Caco-2 (cell line): ENCODE data around the gene LMAN2L. TPM values are rescaled to one million over a fixed set of nuclear protein-coding genes. Genes with fewer than 3 reads are reported as not detected.

Experiments used
- BruUV-seq: library from RNA; stranded (reverse); fragments of 400-500 nt; replicated peaks from 2 replicates; lab custom pipeline; 2021; lab: Mats Ljungman, UMichigan
- CTCF ChIA-PET: fragments of 300-600 bp; sonication (Branson Sonifier 250); formaldehyde crosslinking; loops from one replicate; lab custom pipeline; 2022; ENCODE audit warnings: antibody characterized with exemption; lab: Charles Lee
- POLR2A ChIA-PET: fragments of 300-600 bp; sonication (Branson Sonifier 250); formaldehyde crosslinking; loops from one replicate; lab custom pipeline; 2022; ENCODE audit warnings: antibody characterized with exemption; lab: Charles Lee
- DNase-seq, 2 experiments: peaks; one replicate each; pipeline versions ENCODE4 v3.0.0 to v3.0.0-alpha.2; 2020 to 2022
- H3K27me3 ChIP-seq: replicated peaks from 2 replicates; pipeline ENCODE4 v1.6.0; 2011; ENCODE audit warnings: low read length; ENCODE audit not compliant: control insufficient read depth, insufficient read depth
- H3K36me3 ChIP-seq: 2 replicates; pipeline ENCODE4 v1.5.1; 2011; ENCODE audit warnings: low read length; ENCODE audit not compliant: control insufficient read depth, insufficient read depth
- H3K4me1 ChIP-seq: fragments of 250-450 bp; sonication (Bioruptor Pico); 2 replicates; pipeline ENCODE4 v1.5.1; 2020; ENCODE audit warnings: mild to moderate bottlenecking
- H3K4me3 ChIP-seq: 2 replicates; pipeline ENCODE4 v1.5.1; 2011; ENCODE audit warnings: low read depth, mild to moderate bottlenecking, control low read depth, low read length
- H3K9me3 ChIP-seq: fragments of 250-450 bp; sonication (Bioruptor Pico); 2 replicates; pipeline ENCODE4 v1.5.1; 2020; ENCODE audit warnings: mild to moderate bottlenecking, moderate library complexity
- H3K27ac Mint-ChIP-seq: one replicate; pipeline ENCODE4 v1.8.0; 2022; ENCODE audit warnings: mixed read lengths; ENCODE audit not compliant: unreplicated experiment
- H3K27me3 Mint-ChIP-seq: one replicate; pipeline ENCODE4 v1.8.0; 2022; ENCODE audit warnings: mixed read lengths; ENCODE audit not compliant: insufficient read depth, unreplicated experiment
- H3K36me3 Mint-ChIP-seq: one replicate; pipeline ENCODE4 v1.8.0; 2022; ENCODE audit warnings: mild to moderate bottlenecking, mixed read lengths; ENCODE audit not compliant: insufficient read depth, unreplicated experiment
- H3K4me1 Mint-ChIP-seq: one replicate; pipeline ENCODE4 v1.8.0; 2022; ENCODE audit warnings: low read depth, mixed read lengths; ENCODE audit not compliant: unreplicated experiment
- H3K4me3 Mint-ChIP-seq: one replicate; pipeline ENCODE4 v1.8.0; 2022; ENCODE audit warnings: mild to moderate bottlenecking, moderate library complexity, mixed read lengths; ENCODE audit not compliant: unreplicated experiment
- H3K9me3 Mint-ChIP-seq: one replicate; pipeline ENCODE4 v1.8.0; 2022; ENCODE audit warnings: mixed read lengths; ENCODE audit not compliant: unreplicated experiment
- CTCF ChIP-seq, 2 experiments: fragments of 200-600 bp in 1 of 2; IDR thresholded peaks; 1 replicate in 1 of 2; 2 replicates in 1 of 2; pipeline versions ENCODE4 v1.5.1 to v1.8.0; 2011 to 2022; ENCODE audit warnings: antibody characterized with exemption in 1 of 2, control low read depth in 1 of 2, inconsistent platforms in 1 of 2, low read depth in 1 of 2, low read length in 1 of 2, mild to moderate bottlenecking in 1 of 2, moderate library complexity in 1 of 2; ENCODE audit not compliant: insufficient read depth in 1 of 2, severe bottlenecking in 1 of 2, unreplicated experiment in 1 of 2
- intact Hi-C: fragments of 100-400 bp; cut with micrococcal nuclease; formaldehyde crosslinking; loops from one replicate; pipeline ENCODE4 v1.10.0; 2022; ENCODE audit not compliant: unreplicated experiment
- total RNA-seq: library from RNA; stranded (reverse); gene quantifications from 2 replicates; pipeline ENCODE4 v1.2.3, GENCODE V29; 2022

LMAN2L gene
- total RNA-seq, 1 experiment from 2014 or later = 27.4 TPM

- Mint-ChIP-seq H3K27ac (no peak overlapping the region), H3K4me3 (no peak overlapping the region), H3K4me1 (peaks cover 10% of the 10 kb centered on the region), H3K27me3 (no peaks in the 10 kb centered on the region), H3K36me3 (peaks cover 62% of the 10 kb centered on the region), H3K9me3 (no peaks in the 10 kb centered on the region)
- H3K4me1 ChIP-seq = peaks cover 6% of the 10 kb centered on the region
- H3K9me3 ChIP-seq = no peaks in the 10 kb centered on the region
- TF ChIP-seq CTCF (IDR thresholded peaks at IDR 0.05; ENCODE audit: insufficient read depth in 1 of 2, low read depth in 1 of 2, low read length in 1 of 2, severe bottlenecking in 1 of 2, unreplicated experiment in 1 of 2) = no peak
- POLR2A ChIA-PET = no interaction called here
- DNase-seq = no peak
- no peak overlapping the region for H3K4me3 ChIP-seq
- no peaks in the 10 kb centered on the region for H3K27me3 ChIP-seq
- H3K36me3 ChIP-seq = peaks cover 7% of the 10 kb centered on the region
- intact Hi-C loops = no loop called here
- CTCF ChIA-PET = no interaction called here
- BruUV-seq = no TSS peak
These were observed 4.8 kb downstream of the LMAN2L start for GRCh38 chr2:96734880-96735583.

GRCh38 chr2:96733931-96734330 lies 5.9 kb downstream of the LMAN2L start:
- DNase-seq = no peak

GRCh38 chr2:96730212-96730611 lies 9.7 kb downstream of the LMAN2L start:
- ChIA-PET POLR2A (no interaction called here), CTCF (no interaction called here)
- no peak for TF ChIP-seq CTCF (IDR thresholded peaks at IDR 0.05; ENCODE audit: insufficient read depth in 1 of 2, low read depth in 1 of 2, low read length in 1 of 2, severe bottlenecking in 1 of 2, unreplicated experiment in 1 of 2)
- Histone ChIP-seq H3K9me3 (no peaks in the 10 kb centered on the region), H3K4me3 (no peak overlapping the region), H3K4me1 (no peaks in the 10 kb centered on the region), H3K27me3 (no peaks in the 10 kb centered on the region), H3K36me3 (peaks cover 6% of the 10 kb centered on the region)
- no TSS peak for BruUV-seq
- H3K4me3 Mint-ChIP-seq = no peak overlapping the region
- DNase-seq = no peak
- H3K36me3 Mint-ChIP-seq = peaks cover 72% of the 10 kb centered on the region
- no peaks in the 10 kb centered on the region for H3K9me3 Mint-ChIP-seq
- H3K27ac Mint-ChIP-seq = no peak overlapping the region
- intact Hi-C loops = no loop called here
- no peaks in the 10 kb centered on the region for H3K27me3 Mint-ChIP-seq
- no peaks in the 10 kb centered on the region for H3K4me1 Mint-ChIP-seq

More at GRCh38 chr2:96733931-96734330, 5.9 kb downstream of the LMAN2L start:
- no TSS peak for BruUV-seq
- H3K27me3 Mint-ChIP-seq = no peaks in the 10 kb centered on the region
- Histone ChIP-seq H3K36me3 (peaks cover 7% of the 10 kb centered on the region), H3K4me3 (no peak overlapping the region), H3K9me3 (no peaks in the 10 kb centered on the region), H3K27me3 (no peaks in the 10 kb centered on the region), H3K4me1 (peaks cover 2% of the 10 kb centered on the region)
- ChIA-PET POLR2A (no interaction called here), CTCF (no interaction called here)
- intact Hi-C loops = no loop called here
- peaks cover under 1% of the 10 kb centered on the region for H3K4me1 Mint-ChIP-seq
- no peak overlapping the region for H3K27ac Mint-ChIP-seq
- peaks cover 58% of the 10 kb centered on the region for H3K36me3 Mint-ChIP-seq
- H3K4me3 Mint-ChIP-seq = no peak overlapping the region
- TF ChIP-seq CTCF (IDR thresholded peaks at IDR 0.05; ENCODE audit: insufficient read depth in 1 of 2, low read depth in 1 of 2, low read length in 1 of 2, severe bottlenecking in 1 of 2, unreplicated experiment in 1 of 2) = no peak
- H3K9me3 Mint-ChIP-seq = no peaks in the 10 kb centered on the region
